ENCODE results near the gene PPP2R5A.
"Not testable (repeated sequence)": the region's sequence is repeated elsewhere in the genome, so short reads cannot be mapped to it uniquely, and the experiment has no call there.

The PPP2R5A gene

GRCh38 chr1:212269306-212269705 is 15.9 kb upstream of the PPP2R5A start:
- no peak for DNase-seq

GRCh38 chr1:212270564-212270963 is 14.6 kb upstream of the PPP2R5A start:
- DNase-seq, result no peak

GRCh38 chr1:212271234-212271633 is 14.0 kb upstream of the PPP2R5A start:
- DNase-seq, result no peak

- DNase-seq, result no peak
These were observed 13.3 kb upstream of the PPP2R5A start for GRCh38 chr1:212271823-212272485.

GRCh38 chr1:212281590-212281989 is 3.6 kb upstream of the PPP2R5A start:
- no peak for DNase-seq

- DNase-seq, result no peak
These were observed 1.5 kb upstream of the PPP2R5A start for GRCh38 chr1:212283741-212284140.

- no peak for DNase-seq
These were observed 872 bp upstream of the PPP2R5A start for GRCh38 chr1:212284332-212284743.

GRCh38 chr1:212285685-212286555 is 710 bp downstream of the PPP2R5A start:
- DNase-seq, result no peak

GRCh38 chr1:212286556-212287131 is 1.4 kb downstream of the PPP2R5A start:
- no peak for DNase-seq

- DNase-seq, result no peak
These were observed 2.2 kb downstream of the PPP2R5A start for GRCh38 chr1:212287261-212287895.

GRCh38 chr1:212287995-212288394 is 2.8 kb downstream of the PPP2R5A start:
- DNase-seq, result not testable (repeated sequence)

GRCh38 chr1:212288615-212289014 is 3.4 kb downstream of the PPP2R5A start:
- DNase-seq, result no peak

- no peak for DNase-seq
These were observed 4.3 kb downstream of the PPP2R5A start for GRCh38 chr1:212289262-212290077.

- no peak for DNase-seq
These were observed 5.4 kb downstream of the PPP2R5A start for GRCh38 chr1:212290608-212291007.

- no peak for DNase-seq
These were observed 6.4 kb downstream of the PPP2R5A start for GRCh38 chr1:212291505-212292134.

GRCh38 chr1:212292250-212293105 is 7.3 kb downstream of the PPP2R5A start:
- no peak for DNase-seq

GRCh38 chr1:212293579-212293978 is 8.4 kb downstream of the PPP2R5A start:
- DNase-seq, result no peak

GRCh38 chr1:212294983-212295382 is 9.8 kb downstream of the PPP2R5A start:
- no peak for DNase-seq

- DNase-seq, result no peak
These were observed 10.4 kb downstream of the PPP2R5A start for GRCh38 chr1:212295579-212295978.

GRCh38 chr1:212297338-212297737 is 12.1 kb downstream of the PPP2R5A start:
- no peak for DNase-seq

GRCh38 chr1:212301580-212301979 is 16.4 kb downstream of the PPP2R5A start:
- no peak for DNase-seq

Measured in amniotic stem cell (primary cell).